Mucosa of rectum (tissue), 2 donors: Measurements from ENCODE around the gene ARHGAP27.
"Not testable (repeated sequence)": the region's sequence is repeated elsewhere in the genome, so short reads cannot be mapped to it uniquely, and the experiment has no call there.

Source experiments
- H3K27ac ChIP-seq, 2 donors: one replicate each; pipeline ENCODE4 v1.7.0; 2013; ENCODE audit warnings: inconsistent platforms in 2 of 2, low read depth in 2 of 2, low read length in 2 of 2
- H3K27me3 ChIP-seq, 2 donors: one replicate each; pipeline ENCODE4 v1.7.0; 2013; ENCODE audit warnings: low read length in 2 of 2; ENCODE audit not compliant: control insufficient read depth in 2 of 2, insufficient read depth in 2 of 2
- H3K36me3 ChIP-seq, 2 donors: one replicate each; pipeline ENCODE4 v1.7.0; 2013; ENCODE audit warnings: low read length in 2 of 2; ENCODE audit not compliant: control insufficient read depth in 2 of 2, insufficient read depth in 2 of 2
- H3K4me1 ChIP-seq, 2 donors: one replicate each; pipeline ENCODE4 v1.7.0; 2013; ENCODE audit warnings: low read length in 2 of 2, mild to moderate bottlenecking in 1 of 2; ENCODE audit not compliant: control insufficient read depth in 2 of 2, insufficient read depth in 2 of 2
- H3K4me3 ChIP-seq, 2 donors: one replicate each; pipeline ENCODE4 v1.7.0; 2013; ENCODE audit warnings: low read length in 2 of 2
- H3K9ac ChIP-seq, 2 donors: one replicate each; pipeline ENCODE4 v1.7.0; 2013; ENCODE audit warnings: low read length in 2 of 2, low read depth in 1 of 2, mild to moderate bottlenecking in 1 of 2
- H3K9me3 ChIP-seq, 2 donors: one replicate each; pipeline ENCODE4 v1.7.0; 2013; ENCODE audit warnings: low read length in 2 of 2; ENCODE audit not compliant: control insufficient read depth in 2 of 2
- donor health status: healthy.
- donor health status: Normal muscosa, but diverticular disease.

ARHGAP27 gene

GRCh38 chr17:45445901-45446743 lies 13.5 kb upstream of the ARHGAP27 start:
- H3K9me3 ChIP-seq, H3K27me3 ChIP-seq, H3K27ac ChIP-seq, H3K4me3 ChIP-seq, H3K36me3 ChIP-seq, H3K9ac ChIP-seq: not testable (repeated sequence)
- peaks cover 0 to 11% of the 10 kb centered on the region in 2 donors for H3K4me1 ChIP-seq

- H3K27ac ChIP-seq = not testable (repeated sequence)
Measured at GRCh38 chr17:45444856-45445820, 12.5 kb upstream of the ARHGAP27 start.

GRCh38 chr17:45444301-45444700 lies 11.6 kb upstream of the ARHGAP27 start:
- H3K36me3 ChIP-seq, H3K9ac ChIP-seq, H3K4me3 ChIP-seq, H3K27me3 ChIP-seq, H3K27ac ChIP-seq, H3K9me3 ChIP-seq: not testable (repeated sequence)
- H3K4me1 ChIP-seq = peaks cover 5 to 21% of the 10 kb centered on the region in 2 donors

More at GRCh38 chr17:45444856-45445820, 12.5 kb upstream of the ARHGAP27 start:
- not testable (repeated sequence) for H3K27me3 ChIP-seq, H3K36me3 ChIP-seq, H3K9ac ChIP-seq, H3K9me3 ChIP-seq, H3K4me3 ChIP-seq
- peaks cover 3 to 16% of the 10 kb centered on the region in 2 donors for H3K4me1 ChIP-seq

- not testable (repeated sequence) for H3K4me3 ChIP-seq, H3K9ac ChIP-seq, H3K27ac ChIP-seq, H3K9me3 ChIP-seq, H3K27me3 ChIP-seq
- Histone ChIP-seq H3K4me1 (peaks cover 10 to 21% of the 10 kb centered on the region in 2 donors), H3K36me3 (peaks cover 6 to 12% of the 10 kb centered on the region in 2 donors)
Measured at GRCh38 chr17:45443371-45444260, 10.9 kb upstream of the ARHGAP27 start.

- peak overlapping the region in 1 of 2 donors; percentile 43 for H3K27ac ChIP-seq
- no peak overlapping the region for H3K9ac ChIP-seq
- peaks cover 10 to 14% of the 10 kb centered on the region in 2 donors for H3K4me1 ChIP-seq
- peaks cover 11 to 19% of the 10 kb centered on the region in 2 donors for H3K36me3 ChIP-seq
- H3K27me3 ChIP-seq = no peaks in the 10 kb centered on the region
- no peaks in the 10 kb centered on the region for H3K9me3 ChIP-seq
- H3K4me3 ChIP-seq = no peak overlapping the region
Measured at GRCh38 chr17:45441526-45442310, 9.0 kb upstream of the ARHGAP27 start.

GRCh38 chr17:45440839-45441515 lies 8.3 kb upstream of the ARHGAP27 start:
- H3K9ac ChIP-seq, H3K9me3 ChIP-seq, H3K27me3 ChIP-seq, H3K4me3 ChIP-seq: not testable (repeated sequence)
- peaks cover 11 to 26% of the 10 kb centered on the region in 2 donors for H3K36me3 ChIP-seq
- H3K27ac ChIP-seq = peak overlapping the region in 1 of 2 donors; percentile 50
- H3K4me1 ChIP-seq = peaks cover 10 to 11% of the 10 kb centered on the region in 2 donors

GRCh38 chr17:45440161-45440778 lies 7.6 kb upstream of the ARHGAP27 start:
- H3K4me1 ChIP-seq = peaks cover 10% of the 10 kb centered on the region in 2 donors
- H3K4me3 ChIP-seq = no peak overlapping the region
- no peaks in the 10 kb centered on the region for H3K27me3 ChIP-seq
- H3K27ac ChIP-seq = peak overlapping the region; percentile 3 to 50
- H3K9ac ChIP-seq = no peak overlapping the region
- H3K9me3 ChIP-seq = no peaks in the 10 kb centered on the region
- peaks cover 9 to 29% of the 10 kb centered on the region in 2 donors for H3K36me3 ChIP-seq

GRCh38 chr17:45438931-45439610 lies 6.4 kb upstream of the ARHGAP27 start:
- peaks cover 5 to 25% of the 10 kb centered on the region in 2 donors for H3K36me3 ChIP-seq
- no peaks in the 10 kb centered on the region for H3K27me3 ChIP-seq
- no peak overlapping the region for H3K27ac ChIP-seq
- no peaks in the 10 kb centered on the region for H3K9me3 ChIP-seq
- no peak overlapping the region for H3K4me3 ChIP-seq
- H3K9ac ChIP-seq = no peak overlapping the region
- peaks cover 10% of the 10 kb centered on the region in 2 donors for H3K4me1 ChIP-seq
